AG04450 (cell line): ENCODE measurements around the gene OBSL1. TPM values are rescaled to one million over a fixed set of nuclear protein-coding genes. Genes with fewer than 3 reads are reported as not detected.

ENCODE experiments used
- CTCF ChIA-PET: fragments of 300-600, 350-600 bp; formaldehyde crosslinking; extraction: SDS; loops from one replicate; lab custom pipeline; 2022; ENCODE audit warnings: antibody characterized with exemption, inconsistent platforms; lab: Charles Lee
- POLR2A ChIA-PET: fragments of 350-600 bp; formaldehyde crosslinking; extraction: SDS; loops from one replicate; lab custom pipeline; 2021; ENCODE audit warnings: antibody characterized with exemption, inconsistent platforms; lab: Yijun Ruan, JAX
- DNase-seq: peaks from one replicate; pipeline ENCODE4 v3.0.0-alpha.2; 2011; ENCODE audit warnings: low read depth, low spot score
- H3K27ac ChIP-seq: one replicate; pipeline ENCODE4 v1.5.1; 2012; ENCODE audit warnings: low read depth, low read length, control low read depth
- H3K27me3 ChIP-seq: one replicate; pipeline ENCODE4 v1.6.0; 2012; ENCODE audit warnings: low read length; ENCODE audit not compliant: control insufficient read depth, insufficient read depth
- H3K4me3 ChIP-seq: 2 replicates; pipeline ENCODE4 v1.5.1; 2011; ENCODE audit warnings: mild to moderate bottlenecking, low read depth, low read length, control low read depth
- H3K9me3 ChIP-seq: 2 replicates; pipeline ENCODE4 v1.5.1; 2012; ENCODE audit warnings: low read length; ENCODE audit not compliant: control insufficient read depth, insufficient read depth
- polyA plus RNA-seq: library from polyadenylated mRNA; depleted of rRNA; stranded (reverse); fragments of >200 nt; gene quantifications from 2 replicates; pipeline ENCODE4 v1.2.3, GENCODE V29; 2011
- TF ChIP-seq, protein P1 (sequence below): IDR thresholded peaks from 2 replicates; pipeline ENCODE4 v1.5.1; 2011; ENCODE audit warnings: low read depth, low read length, control low read depth, inconsistent platforms

Gene OBSL1
- polyA plus RNA-seq, 1 experiment: 35.5 TPM

GRCh38 chr2:219539926-219540678, 31.2 kb downstream of the OBSL1 start:
- Histone ChIP-seq H3K27ac (no peak overlapping the region), H3K27me3 (no peaks in the 10 kb centered on the region), H3K4me3 (no peak overlapping the region), H3K9me3 (no peaks in the 10 kb centered on the region)
- DNase-seq: no peak
- POLR2A ChIA-PET: interaction anchor here (0.5 kb wide), 1 partner anchor 20 kb away, joined by 3 read pairs; no protein-coding TSS in a partner anchor
- CTCF ChIA-PET: interaction anchor here (1.3 to 3.2 kb wide), 4 partner anchors 10 to 149 kb away, joined by 12 to 43 read pairs (median 26); no protein-coding TSS in a partner anchor
- TF ChIP-seq, protein P1, sequence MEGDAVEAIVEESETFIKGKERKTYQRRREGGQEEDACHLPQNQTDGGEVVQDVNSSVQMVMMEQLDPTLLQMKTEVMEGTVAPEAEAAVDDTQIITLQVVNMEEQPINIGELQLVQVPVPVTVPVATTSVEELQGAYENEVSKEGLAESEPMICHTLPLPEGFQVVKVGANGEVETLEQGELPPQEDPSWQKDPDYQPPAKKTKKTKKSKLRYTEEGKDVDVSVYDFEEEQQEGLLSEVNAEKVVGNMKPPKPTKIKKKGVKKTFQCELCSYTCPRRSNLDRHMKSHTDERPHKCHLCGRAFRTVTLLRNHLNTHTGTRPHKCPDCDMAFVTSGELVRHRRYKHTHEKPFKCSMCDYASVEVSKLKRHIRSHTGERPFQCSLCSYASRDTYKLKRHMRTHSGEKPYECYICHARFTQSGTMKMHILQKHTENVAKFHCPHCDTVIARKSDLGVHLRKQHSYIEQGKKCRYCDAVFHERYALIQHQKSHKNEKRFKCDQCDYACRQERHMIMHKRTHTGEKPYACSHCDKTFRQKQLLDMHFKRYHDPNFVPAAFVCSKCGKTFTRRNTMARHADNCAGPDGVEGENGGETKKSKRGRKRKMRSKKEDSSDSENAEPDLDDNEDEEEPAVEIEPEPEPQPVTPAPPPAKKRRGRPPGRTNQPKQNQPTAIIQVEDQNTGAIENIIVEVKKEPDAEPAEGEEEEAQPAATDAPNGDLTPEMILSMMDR: no peak

- no peak for DNase-seq
- CTCF ChIA-PET: interaction anchor here (0.5 to 3.2 kb wide), 5 partner anchors 9 to 151 kb away, joined by 3 to 43 read pairs (median 4); no protein-coding TSS in a partner anchor
- H3K4me3 ChIP-seq: no peak overlapping the region
- TF ChIP-seq, protein P1: no peak
- H3K27ac ChIP-seq: no peak overlapping the region
- H3K27me3 ChIP-seq: no peaks in the 10 kb centered on the region
- no peaks in the 10 kb centered on the region; the same call in 1 of the 2 replicates for H3K9me3 ChIP-seq
- POLR2A ChIA-PET: no interaction called here
Observed at GRCh38 chr2:219538956-219539788, 32.2 kb downstream of the OBSL1 start.

GRCh38 chr2:219538504-219538951, 32.8 kb downstream of the OBSL1 start:
- Histone ChIP-seq H3K27me3 (peaks cover under 1% of the 10 kb centered on the region), H3K4me3 (no peak overlapping the region), H3K27ac (peak overlapping the region; percentile 21), H3K9me3 (no peaks in the 10 kb centered on the region; the same call in 1 of the 2 replicates)
- CTCF ChIA-PET: interaction anchor here (1.4 to 1.7 kb wide), 3 partner anchors 9 to 152 kb away, joined by 4 to 6 read pairs (median 4); no protein-coding TSS in a partner anchor
- no peak for DNase-seq
- POLR2A ChIA-PET: no interaction called here
- TF ChIP-seq, protein P1: no peak

- CTCF ChIA-PET: interaction anchor here (1.1 to 1.7 kb wide), 6 partner anchors 8 to 152 kb away, joined by 3 to 6 read pairs (median 4); a partner anchor contains a TSS
Observed at GRCh38 chr2:219537657-219538488, 33.5 kb downstream of the OBSL1 start.

More at GRCh38 chr2:219537657-219538488, 33.5 kb downstream of the OBSL1 start:
- POLR2A ChIA-PET: interaction anchor here (0.6 kb wide), 1 partner anchor 16 kb away, joined by 8 read pairs; no protein-coding TSS in a partner anchor
- peaks cover 7% of the 10 kb centered on the region for H3K27me3 ChIP-seq
- no peak for DNase-seq
- no peak overlapping the region for H3K27ac ChIP-seq
- H3K9me3 ChIP-seq: no peaks in the 10 kb centered on the region; the same call in 1 of the 2 replicates
- no peak overlapping the region for H3K4me3 ChIP-seq
- TF ChIP-seq, protein P1: no peak
